Measurements from ENCODE around the gene GIT2. TPM values are rescaled to one million over a fixed set of nuclear protein-coding genes. Genes with fewer than 3 reads are reported as not detected.
A peak's percentile ranks its signal among the peaks of the same experiment; 100 is the strongest.

Gene GIT2
- total and polyA plus RNA-seq, 2 experiments from 2014 or later: 21.5 to 22.4 TPM

GRCh38 chr12:109912855-109913321 lies 83.3 kb downstream of the GIT2 start:
- 89% methylated on average over 12 of the region's 12 CpGs for WGBS (ENCODE audit: low lambda C conversion rate, missing lambda C conversion rate)
- Histone ChIP-seq H2AFZ (no peak overlapping the region), H3K36me3 (replicated peaks; ENCODE audit: insufficient read depth, low read depth) (no peaks in the 10 kb centered on the region), H3K27me3 (no peaks in the 10 kb centered on the region), H3K4me2 (no peak overlapping the region), H3K9me2 (replicated peaks; ENCODE audit: insufficient read depth) (no peaks in the 10 kb centered on the region), H3K27ac (no peak overlapping the region), H4K20me1 (ENCODE audit: insufficient read depth, poor library complexity, severe bottlenecking) (no peaks in the 10 kb centered on the region), H3K9me3 (ENCODE audit: low read depth) (no peaks in the 10 kb centered on the region), H3K4me3 (no peak overlapping the region), H3K79me2 (no peaks in the 10 kb centered on the region), H3K4me1 (ENCODE audit: insufficient read depth) (no peaks in the 10 kb centered on the region)
- no peak for DNase-seq (ENCODE audit: low spot score)
- TF ChIP-seq CTCF (IDR thresholded peaks at IDR 0.05; ENCODE audit: poor library complexity) (no peak), EZH2 (IDR thresholded peaks at IDR 0.05; ENCODE audit: borderline replicate concordance) (no peak), EZH2phosphoT487 (IDR thresholded peaks at IDR 0.05; ENCODE audit: low read depth, severe bottlenecking, unreplicated experiment) (no peak)

GRCh38 chr12:109910969-109911348 lies 85.2 kb downstream of the GIT2 start:
- Histone ChIP-seq H3K9me2 (replicated peaks; ENCODE audit: insufficient read depth) (no peaks in the 10 kb centered on the region), H3K4me2 (no peak overlapping the region), H3K27ac (no peak overlapping the region), H2AFZ (no peak overlapping the region), H3K79me2 (no peaks in the 10 kb centered on the region), H3K36me3 (replicated peaks; ENCODE audit: insufficient read depth, low read depth) (no peaks in the 10 kb centered on the region), H3K4me3 (no peak overlapping the region), H3K4me1 (ENCODE audit: insufficient read depth) (no peaks in the 10 kb centered on the region), H3K9me3 (ENCODE audit: low read depth) (no peaks in the 10 kb centered on the region), H4K20me1 (ENCODE audit: insufficient read depth, poor library complexity, severe bottlenecking) (no peaks in the 10 kb centered on the region), H3K27me3 (no peaks in the 10 kb centered on the region)
- TF ChIP-seq CTCF (IDR thresholded peaks at IDR 0.05; ENCODE audit: poor library complexity) (peak; percentile 27), EZH2 (IDR thresholded peaks at IDR 0.05; ENCODE audit: borderline replicate concordance) (no peak), EZH2phosphoT487 (IDR thresholded peaks at IDR 0.05; ENCODE audit: low read depth, severe bottlenecking, unreplicated experiment) (no peak)
- DNase-seq (ENCODE audit: low spot score): peak; percentile 20
- 66% methylated on average over 12 of the region's 12 CpGs for WGBS (ENCODE audit: low lambda C conversion rate, missing lambda C conversion rate)

GRCh38 chr12:109910254-109910968 lies 85.8 kb downstream of the GIT2 start:
- Histone ChIP-seq H3K4me3 (no peak overlapping the region), H3K9me2 (replicated peaks; ENCODE audit: insufficient read depth) (no peaks in the 10 kb centered on the region), H3K9me3 (ENCODE audit: low read depth) (no peaks in the 10 kb centered on the region), H2AFZ (no peak overlapping the region), H3K79me2 (no peaks in the 10 kb centered on the region), H3K27ac (no peak overlapping the region), H4K20me1 (ENCODE audit: insufficient read depth, poor library complexity, severe bottlenecking) (no peaks in the 10 kb centered on the region), H3K4me1 (ENCODE audit: insufficient read depth) (no peaks in the 10 kb centered on the region), H3K4me2 (no peak overlapping the region), H3K27me3 (no peaks in the 10 kb centered on the region), H3K36me3 (replicated peaks; ENCODE audit: insufficient read depth, low read depth) (no peaks in the 10 kb centered on the region)
- 82% methylated on average over 8 of the region's 8 CpGs for WGBS (ENCODE audit: low lambda C conversion rate, missing lambda C conversion rate)
- DNase-seq (ENCODE audit: low spot score): no peak
- TF ChIP-seq EZH2 (IDR thresholded peaks at IDR 0.05; ENCODE audit: borderline replicate concordance): no peak
- TF ChIP-seq CTCF (IDR thresholded peaks at IDR 0.05; ENCODE audit: poor library complexity): no peak
- TF ChIP-seq EZH2phosphoT487 (IDR thresholded peaks at IDR 0.05; ENCODE audit: low read depth, severe bottlenecking, unreplicated experiment): no peak

Measured in hepatocyte (in vitro differentiated cells).